Kasumi-1 (cell line): ENCODE results near the gene NFKBIA.
"Not testable (repeated sequence)": the region's sequence is repeated elsewhere in the genome, so short reads cannot be mapped to it uniquely, and the experiment has no call there.

Source experiments
- DNase-seq, 2 experiments: peaks; one replicate each; lab custom pipeline; 2025; lab: John Stamatoyannopoulos, UW

The NFKBIA gene

GRCh38 chr14:35404449-35405303 is at the start of gene NFKBIA:
TSS of gene NFKBIA (minus strand) at chr14:35404749. CDS start at chr14:35404644, 105 bp downstream.
- peak; percentile 90 to 91 for DNase-seq

GRCh38 chr14:35446450-35446849 is 41.9 kb upstream of the NFKBIA start:
- no peak for DNase-seq

DNA sequence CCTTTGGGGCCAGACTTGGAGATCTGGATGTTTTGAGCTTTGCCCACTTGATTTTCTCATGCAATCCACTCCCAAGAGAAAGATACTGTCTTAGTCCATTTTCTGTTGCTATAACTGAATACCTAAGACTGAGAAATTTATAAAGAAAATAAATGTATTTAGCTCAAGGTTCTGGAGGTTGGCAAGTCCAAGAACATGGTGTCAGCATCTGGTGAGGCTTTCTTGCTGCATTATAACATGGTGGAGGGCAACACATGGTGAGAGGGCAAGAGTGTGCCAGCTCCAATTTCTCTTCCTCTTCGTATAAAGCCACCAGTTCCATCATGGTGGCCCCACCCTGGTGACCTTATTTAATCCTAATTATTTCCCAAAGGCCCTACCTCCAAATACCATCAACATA is 39.6 kb upstream of the NFKBIA start:
- no peak for DNase-seq

DNA sequence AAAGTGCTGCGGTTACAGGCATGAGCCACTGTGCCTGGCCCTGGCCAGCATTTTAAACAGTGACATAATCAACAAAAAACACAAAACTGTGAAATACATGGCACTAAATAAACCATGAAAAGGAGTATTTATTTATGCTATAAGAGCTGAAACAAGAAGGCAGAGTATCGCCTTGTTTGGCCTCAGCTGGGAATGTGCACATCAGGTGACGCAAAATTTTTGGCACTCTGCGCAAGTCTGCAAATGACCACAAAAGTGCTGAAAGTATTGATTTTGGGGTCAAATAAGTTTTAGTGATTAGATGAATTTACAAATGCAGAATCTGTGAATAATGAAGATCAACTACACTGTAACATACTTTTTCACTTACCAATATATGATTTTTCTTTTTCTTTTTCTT is 36.6 kb upstream of the NFKBIA start:
- DNase-seq: no peak

GRCh38 chr14:35438910-35439713 is 34.6 kb upstream of the NFKBIA start:
- peak; percentile 39 to 57 for DNase-seq

DNA sequence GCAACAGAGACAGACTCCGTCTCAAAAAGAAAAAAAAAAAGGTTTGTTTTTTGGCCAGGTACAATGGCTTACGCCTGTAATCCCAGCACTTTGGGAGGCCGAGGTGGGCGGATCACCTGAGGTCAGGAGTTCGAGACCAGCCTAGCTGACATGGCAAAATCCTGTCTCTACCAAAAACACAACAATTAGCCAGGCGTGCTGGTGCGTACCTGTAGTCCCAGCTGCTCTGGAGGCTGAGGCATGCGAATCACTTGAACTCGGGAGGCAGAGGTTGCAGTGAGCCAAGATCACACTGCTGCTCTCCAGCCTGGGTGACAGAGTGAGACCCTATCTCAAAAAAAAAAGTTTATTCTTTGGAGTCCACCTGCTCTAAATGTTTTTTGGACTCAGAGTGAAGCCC is 33.9 kb upstream of the NFKBIA start:
- not testable (repeated sequence) for DNase-seq

GRCh38 chr14:35435177-35435576 is 30.6 kb upstream of the NFKBIA start:
- DNase-seq: no peak

GRCh38 chr14:35433826-35434225 is 29.3 kb upstream of the NFKBIA start:
- no peak for DNase-seq

- DNase-seq: no peak
These were observed 26.1 kb upstream of the NFKBIA start for GRCh38 chr14:35430459-35431199.

- DNase-seq: no peak
These were observed 25.4 kb upstream of the NFKBIA start for GRCh38 chr14:35429951-35430350.

GRCh38 chr14:35425850-35426249 is 21.3 kb upstream of the NFKBIA start:
- DNase-seq: no peak

DNA sequence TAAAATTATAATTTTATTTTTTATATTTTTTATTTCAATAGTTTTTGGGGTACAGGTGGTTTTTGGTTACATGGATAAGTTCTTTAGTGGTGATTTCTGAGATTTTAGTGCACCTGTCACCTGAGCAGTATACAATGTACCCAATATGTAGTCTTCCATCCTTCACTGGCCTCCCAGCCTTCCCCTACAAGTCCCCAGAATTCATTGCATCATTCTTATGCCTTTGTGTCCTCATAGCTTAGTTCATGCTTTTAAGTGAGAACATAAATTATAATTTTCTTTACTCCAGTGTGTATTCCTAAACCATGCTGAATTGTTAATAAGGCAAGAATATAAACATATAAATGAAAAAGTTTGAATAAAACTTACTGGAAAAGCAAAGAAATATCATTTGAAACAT is 19.1 kb upstream of the NFKBIA start:
- DNase-seq: no peak

- DNase-seq: no peak
These were observed 15.7 kb upstream of the NFKBIA start for GRCh38 chr14:35420036-35420811.

GRCh38 chr14:35419429-35419841 is 14.9 kb upstream of the NFKBIA start:
- DNase-seq: no peak

GRCh38 chr14:35418093-35418492 is 13.5 kb upstream of the NFKBIA start:
- no peak for DNase-seq

DNA sequence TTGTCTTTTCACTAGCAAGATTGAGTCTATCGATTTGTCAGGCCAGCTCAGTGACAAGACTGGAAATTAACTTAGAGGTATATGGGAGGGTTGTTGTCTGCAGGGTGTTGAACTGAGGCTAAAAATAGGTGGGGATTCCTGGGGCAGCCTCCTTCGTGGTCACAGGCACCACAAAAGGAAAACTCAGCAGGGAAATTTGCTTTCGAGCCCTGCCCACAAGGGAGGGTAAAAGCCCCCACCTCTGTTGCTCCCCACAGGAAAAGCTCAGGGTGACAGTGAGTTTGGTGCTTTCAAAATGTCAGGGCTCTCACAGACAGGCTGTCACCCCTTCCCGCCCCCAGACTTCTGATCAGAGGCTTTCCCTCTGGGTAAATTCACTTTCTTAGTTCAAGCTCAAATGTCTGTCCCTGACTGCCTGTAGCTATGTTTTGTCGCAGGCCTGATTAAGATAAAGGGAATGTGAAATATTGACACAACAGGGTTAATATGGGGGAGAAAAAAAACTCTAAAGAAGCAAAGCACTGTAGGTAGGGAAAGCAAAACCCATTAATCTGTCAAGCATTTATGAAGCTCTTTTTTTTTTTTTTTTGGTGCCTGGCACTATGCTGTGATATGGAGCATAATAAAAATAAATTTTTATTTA is 11.7 kb upstream of the NFKBIA start:
- DNase-seq: no peak

- DNase-seq: no peak
These were observed 9.8 kb upstream of the NFKBIA start for GRCh38 chr14:35414365-35414764.

GRCh38 chr14:35412272-35413056 is 7.9 kb upstream of the NFKBIA start:
- no peak for DNase-seq

DNA sequence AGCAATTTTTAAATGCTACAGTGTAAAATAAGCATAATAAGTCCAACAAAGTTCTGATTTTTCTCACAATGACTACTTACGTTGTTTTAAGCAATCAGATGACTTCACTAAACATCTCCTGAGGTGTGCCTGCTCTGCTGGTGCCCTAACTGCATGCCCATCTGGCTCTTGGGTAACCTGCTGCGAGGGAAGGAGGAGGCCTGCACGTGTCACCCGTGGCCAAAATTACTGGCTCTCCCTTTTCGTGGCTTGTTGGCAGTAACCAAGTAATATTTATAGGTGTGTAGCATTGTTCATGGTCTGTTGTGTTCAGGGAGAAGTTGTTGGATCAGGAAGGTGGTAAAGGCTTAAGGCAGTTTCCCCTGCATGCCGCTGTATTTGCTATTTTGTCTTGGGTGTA is 6.3 kb upstream of the NFKBIA start:
- no peak for DNase-seq

- DNase-seq: no peak
These were observed 5.0 kb upstream of the NFKBIA start for GRCh38 chr14:35409595-35409994.
